ENCODE measurements around the gene ZNF222.
A peak's percentile ranks its signal among the peaks of the same experiment; 100 is the strongest.

ZNF222 gene

GRCh38 chr19:44024900-44025216 is 321 bp upstream of the ZNF222 start:
- H3K4me3 Mint-ChIP-seq = peak overlapping the region; percentile 98
- H3K36me3 Mint-ChIP-seq = peaks cover 50% of the 10 kb centered on the region
- peaks cover 33% of the 10 kb centered on the region for H3K9me3 Mint-ChIP-seq (ENCODE audit: low read depth)
- peak overlapping the region; percentile 80 for H3K27ac Mint-ChIP-seq
- peaks cover 19% of the 10 kb centered on the region for H3K4me1 Mint-ChIP-seq (ENCODE audit: low read depth)
- H3K27me3 Mint-ChIP-seq = peaks cover under 1% of the 10 kb centered on the region

- peaks cover 50% of the 10 kb centered on the region for H3K36me3 Mint-ChIP-seq
- peak overlapping the region; percentile 98 for H3K4me3 Mint-ChIP-seq
- no peak overlapping the region for H3K27ac Mint-ChIP-seq
- H3K27me3 Mint-ChIP-seq = no peaks in the 10 kb centered on the region
- peaks cover 27% of the 10 kb centered on the region for H3K9me3 Mint-ChIP-seq (ENCODE audit: low read depth)
- H3K4me1 Mint-ChIP-seq (ENCODE audit: low read depth) = peaks cover 19% of the 10 kb centered on the region
Measured at GRCh38 chr19:44026622-44027021, 1.4 kb downstream of the ZNF222 start.

GRCh38 chr19:44032001-44032610 is 6.9 kb downstream of the ZNF222 start:
- no peak overlapping the region for H3K4me3 Mint-ChIP-seq
- peaks cover 37% of the 10 kb centered on the region for H3K9me3 Mint-ChIP-seq (ENCODE audit: low read depth)
- H3K27me3 Mint-ChIP-seq = no peaks in the 10 kb centered on the region
- peaks cover 62% of the 10 kb centered on the region for H3K36me3 Mint-ChIP-seq
- peaks cover 2% of the 10 kb centered on the region for H3K4me1 Mint-ChIP-seq (ENCODE audit: low read depth)
- H3K27ac Mint-ChIP-seq = no peak overlapping the region

GRCh38 chr19:44042147-44042546 is 17.0 kb downstream of the ZNF222 start:
- H3K36me3 Mint-ChIP-seq = peaks cover 34% of the 10 kb centered on the region
- H3K27ac Mint-ChIP-seq = no peak overlapping the region
- no peaks in the 10 kb centered on the region for H3K4me1 Mint-ChIP-seq (ENCODE audit: low read depth)
- peaks cover 45% of the 10 kb centered on the region for H3K9me3 Mint-ChIP-seq (ENCODE audit: low read depth)
- H3K27me3 Mint-ChIP-seq = peaks cover 20% of the 10 kb centered on the region
- no peak overlapping the region for H3K4me3 Mint-ChIP-seq

GRCh38 chr19:44050740-44051649 is 25.8 kb downstream of the ZNF222 start:
- H3K4me3 Mint-ChIP-seq = peak overlapping the region; percentile 97
- peaks cover 6% of the 10 kb centered on the region for H3K27me3 Mint-ChIP-seq
- H3K4me1 Mint-ChIP-seq (ENCODE audit: low read depth) = peaks cover 34% of the 10 kb centered on the region
- H3K36me3 Mint-ChIP-seq = peaks cover 27% of the 10 kb centered on the region
- peaks cover 20% of the 10 kb centered on the region for H3K9me3 Mint-ChIP-seq (ENCODE audit: low read depth)
- H3K27ac Mint-ChIP-seq = peak overlapping the region; percentile 82

- H3K4me3 Mint-ChIP-seq = peak within 1 kb of the TSS; percentile 97
- peaks cover 20% of the 10 kb centered on the region for H3K9me3 Mint-ChIP-seq (ENCODE audit: low read depth)
- H3K27me3 Mint-ChIP-seq = peaks cover 6% of the 10 kb centered on the region
- H3K27ac Mint-ChIP-seq = peak within 1 kb of the TSS; percentile 82
- H3K4me1 Mint-ChIP-seq (ENCODE audit: low read depth) = peaks cover 34% of the 10 kb centered on the region
- H3K36me3 Mint-ChIP-seq = peaks cover 30% of the 10 kb centered on the region
Measured at GRCh38 chr19:44051650-44052402, 26.6 kb downstream of the ZNF222 start, which contains the start of gene ZNF223. ZNF223 (plus strand) TSS chr19:44052036; CDS start chr19:44055177, 3,141 bp downstream.

GRCh38 chr19:44055870-44056269 is 30.7 kb downstream of the ZNF222 start:
- peaks cover 29% of the 10 kb centered on the region for H3K4me1 Mint-ChIP-seq (ENCODE audit: low read depth)
- H3K27ac Mint-ChIP-seq = no peak overlapping the region
- H3K27me3 Mint-ChIP-seq = no peaks in the 10 kb centered on the region
- no peak overlapping the region for H3K4me3 Mint-ChIP-seq
- H3K9me3 Mint-ChIP-seq (ENCODE audit: low read depth) = peaks cover 20% of the 10 kb centered on the region
- H3K36me3 Mint-ChIP-seq = peaks cover 54% of the 10 kb centered on the region

GRCh38 chr19:44059229-44059628 is 34.0 kb downstream of the ZNF222 start:
- no peaks in the 10 kb centered on the region for H3K27me3 Mint-ChIP-seq
- no peak overlapping the region for H3K4me3 Mint-ChIP-seq
- H3K9me3 Mint-ChIP-seq (ENCODE audit: low read depth) = peaks cover 35% of the 10 kb centered on the region
- no peak overlapping the region for H3K27ac Mint-ChIP-seq
- no peaks in the 10 kb centered on the region for H3K4me1 Mint-ChIP-seq (ENCODE audit: low read depth)
- H3K36me3 Mint-ChIP-seq = peaks cover 71% of the 10 kb centered on the region

- H3K4me3 Mint-ChIP-seq = no peak overlapping the region
- no peaks in the 10 kb centered on the region for H3K27me3 Mint-ChIP-seq
- no peak overlapping the region for H3K27ac Mint-ChIP-seq
- H3K36me3 Mint-ChIP-seq = peaks cover 67% of the 10 kb centered on the region
- H3K9me3 Mint-ChIP-seq (ENCODE audit: low read depth) = peaks cover 35% of the 10 kb centered on the region
- H3K4me1 Mint-ChIP-seq (ENCODE audit: low read depth) = no peaks in the 10 kb centered on the region
Measured at GRCh38 chr19:44061038-44061437, 35.9 kb downstream of the ZNF222 start.

- peaks cover 63% of the 10 kb centered on the region for H3K36me3 Mint-ChIP-seq
- H3K9me3 Mint-ChIP-seq (ENCODE audit: low read depth) = peaks cover 56% of the 10 kb centered on the region
- H3K27me3 Mint-ChIP-seq = no peaks in the 10 kb centered on the region
- no peak overlapping the region for H3K4me3 Mint-ChIP-seq
- peaks cover 5% of the 10 kb centered on the region for H3K4me1 Mint-ChIP-seq (ENCODE audit: low read depth)
- H3K27ac Mint-ChIP-seq = no peak overlapping the region
Measured at GRCh38 chr19:44066305-44066704, 41.1 kb downstream of the ZNF222 start.

GRCh38 chr19:44069415-44069814 is 44.2 kb downstream of the ZNF222 start:
- Mint-ChIP-seq H3K36me3 (peaks cover 40% of the 10 kb centered on the region), H3K9me3 (ENCODE audit: low read depth) (peaks cover 44% of the 10 kb centered on the region), H3K27me3 (no peaks in the 10 kb centered on the region)

GRCh38 chr19:44071824-44072542 is 46.8 kb downstream of the ZNF222 start, which contains the start of gene ZNF284:
ZNF284 (plus strand) TSS chr19:44072159; CDS start chr19:44076390, 4,231 bp downstream.
- Mint-ChIP-seq H3K4me1 (ENCODE audit: low read depth) (peaks cover 27% of the 10 kb centered on the region), H3K9me3 (ENCODE audit: low read depth) (peaks cover 29% of the 10 kb centered on the region), H3K4me3 (peak within 1 kb of the TSS; percentile 88), H3K27me3 (no peaks in the 10 kb centered on the region), H3K36me3 (peaks cover 33% of the 10 kb centered on the region), H3K27ac (peak within 1 kb of the TSS; percentile 62)

More at GRCh38 chr19:44069415-44069814, 44.2 kb downstream of the ZNF222 start:
- peaks cover 24% of the 10 kb centered on the region for H3K4me1 Mint-ChIP-seq (ENCODE audit: low read depth)
- H3K4me3 Mint-ChIP-seq = no peak overlapping the region
- H3K27ac Mint-ChIP-seq = no peak overlapping the region

GRCh38 chr19:44072543-44073401 is 47.6 kb downstream of the ZNF222 start:
- H3K27ac Mint-ChIP-seq = no peak overlapping the region
- H3K27me3 Mint-ChIP-seq = no peaks in the 10 kb centered on the region

More at GRCh38 chr19:44072543-44073401, 47.6 kb downstream of the ZNF222 start:
- Mint-ChIP-seq H3K4me3 (peak overlapping the region; percentile 88), H3K9me3 (ENCODE audit: low read depth) (peaks cover 25% of the 10 kb centered on the region), H3K4me1 (ENCODE audit: low read depth) (peaks cover 27% of the 10 kb centered on the region), H3K36me3 (peaks cover 33% of the 10 kb centered on the region)

All from activated naive CD8-positive, alpha-beta T cell (primary cell).